ENCODE measurements around the gene NTHL1.

DNA sequence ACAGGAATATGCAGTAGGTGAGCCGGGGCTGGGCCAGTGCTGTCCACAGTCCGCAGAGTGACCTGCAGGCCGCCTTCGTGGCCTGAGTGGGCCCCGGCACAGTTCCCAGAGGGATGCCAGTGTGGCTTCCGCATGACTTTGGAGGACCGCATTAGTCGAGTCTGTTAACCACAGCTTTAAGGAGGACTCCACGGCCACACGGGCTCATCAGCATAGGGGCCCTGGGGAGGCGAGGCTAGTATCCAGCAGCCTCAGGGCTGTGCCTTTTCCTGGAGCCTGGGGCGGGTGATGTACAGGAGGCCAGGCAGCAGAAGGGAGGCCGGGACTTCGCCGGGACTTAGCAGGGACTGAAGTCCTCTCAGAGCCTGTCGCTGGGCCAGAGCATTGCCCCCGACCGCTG is 13.4 kb upstream of the NTHL1 start:
- TF ChIP-seq POLR2A (IDR thresholded peaks at IDR 0.05; ENCODE audit: low read depth, low read length) (no peak), TCF7 (IDR thresholded peaks at IDR 0.05; ENCODE audit: borderline replicate concordance) (no peak), CREB1 (IDR thresholded peaks at IDR 0.05; ENCODE audit: low read depth) (no peak), SREBF1 (IDR thresholded peaks at IDR 0.05; ENCODE audit: low read length) (no peak), NBN (IDR thresholded peaks at IDR 0.05) (no peak), RAD21 (IDR thresholded peaks at IDR 0.05; ENCODE audit: insufficient read depth, low read depth, low read length) (no peak), MTA3 (IDR thresholded peaks at IDR 0.05; ENCODE audit: borderline replicate concordance, low read length) (no peak), RCOR1 (conservative IDR thresholded peaks at IDR 0.05; ENCODE audit: low read depth, low read length) (no peak), ZNF24 (IDR thresholded peaks at IDR 0.05) (no peak)
- TF ChIP-seq, protein P1, sequence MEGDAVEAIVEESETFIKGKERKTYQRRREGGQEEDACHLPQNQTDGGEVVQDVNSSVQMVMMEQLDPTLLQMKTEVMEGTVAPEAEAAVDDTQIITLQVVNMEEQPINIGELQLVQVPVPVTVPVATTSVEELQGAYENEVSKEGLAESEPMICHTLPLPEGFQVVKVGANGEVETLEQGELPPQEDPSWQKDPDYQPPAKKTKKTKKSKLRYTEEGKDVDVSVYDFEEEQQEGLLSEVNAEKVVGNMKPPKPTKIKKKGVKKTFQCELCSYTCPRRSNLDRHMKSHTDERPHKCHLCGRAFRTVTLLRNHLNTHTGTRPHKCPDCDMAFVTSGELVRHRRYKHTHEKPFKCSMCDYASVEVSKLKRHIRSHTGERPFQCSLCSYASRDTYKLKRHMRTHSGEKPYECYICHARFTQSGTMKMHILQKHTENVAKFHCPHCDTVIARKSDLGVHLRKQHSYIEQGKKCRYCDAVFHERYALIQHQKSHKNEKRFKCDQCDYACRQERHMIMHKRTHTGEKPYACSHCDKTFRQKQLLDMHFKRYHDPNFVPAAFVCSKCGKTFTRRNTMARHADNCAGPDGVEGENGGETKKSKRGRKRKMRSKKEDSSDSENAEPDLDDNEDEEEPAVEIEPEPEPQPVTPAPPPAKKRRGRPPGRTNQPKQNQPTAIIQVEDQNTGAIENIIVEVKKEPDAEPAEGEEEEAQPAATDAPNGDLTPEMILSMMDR (IDR thresholded peaks at IDR 0.05 in 2 of 3, conservative IDR thresholded peaks at IDR 0.05 in 1 of 3; ENCODE audit: control insufficient read depth in 2 of 3, extremely low read depth in 1 of 3, insufficient read depth in 1 of 3, low read depth in 3 of 3, low read length in 3 of 3), result no peak
- TF ChIP-seq, protein P2, sequence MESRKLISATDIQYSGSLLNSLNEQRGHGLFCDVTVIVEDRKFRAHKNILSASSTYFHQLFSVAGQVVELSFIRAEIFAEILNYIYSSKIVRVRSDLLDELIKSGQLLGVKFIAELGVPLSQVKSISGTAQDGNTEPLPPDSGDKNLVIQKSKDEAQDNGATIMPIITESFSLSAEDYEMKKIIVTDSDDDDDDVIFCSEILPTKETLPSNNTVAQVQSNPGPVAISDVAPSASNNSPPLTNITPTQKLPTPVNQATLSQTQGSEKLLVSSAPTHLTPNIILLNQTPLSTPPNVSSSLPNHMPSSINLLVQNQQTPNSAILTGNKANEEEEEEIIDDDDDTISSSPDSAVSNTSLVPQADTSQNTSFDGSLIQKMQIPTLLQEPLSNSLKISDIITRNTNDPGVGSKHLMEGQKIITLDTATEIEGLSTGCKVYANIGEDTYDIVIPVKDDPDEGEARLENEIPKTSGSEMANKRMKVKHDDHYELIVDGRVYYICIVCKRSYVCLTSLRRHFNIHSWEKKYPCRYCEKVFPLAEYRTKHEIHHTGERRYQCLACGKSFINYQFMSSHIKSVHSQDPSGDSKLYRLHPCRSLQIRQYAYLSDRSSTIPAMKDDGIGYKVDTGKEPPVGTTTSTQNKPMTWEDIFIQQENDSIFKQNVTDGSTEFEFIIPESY (IDR thresholded peaks at IDR 0.05), result no peak
- TF ChIP-seq, protein P3, sequence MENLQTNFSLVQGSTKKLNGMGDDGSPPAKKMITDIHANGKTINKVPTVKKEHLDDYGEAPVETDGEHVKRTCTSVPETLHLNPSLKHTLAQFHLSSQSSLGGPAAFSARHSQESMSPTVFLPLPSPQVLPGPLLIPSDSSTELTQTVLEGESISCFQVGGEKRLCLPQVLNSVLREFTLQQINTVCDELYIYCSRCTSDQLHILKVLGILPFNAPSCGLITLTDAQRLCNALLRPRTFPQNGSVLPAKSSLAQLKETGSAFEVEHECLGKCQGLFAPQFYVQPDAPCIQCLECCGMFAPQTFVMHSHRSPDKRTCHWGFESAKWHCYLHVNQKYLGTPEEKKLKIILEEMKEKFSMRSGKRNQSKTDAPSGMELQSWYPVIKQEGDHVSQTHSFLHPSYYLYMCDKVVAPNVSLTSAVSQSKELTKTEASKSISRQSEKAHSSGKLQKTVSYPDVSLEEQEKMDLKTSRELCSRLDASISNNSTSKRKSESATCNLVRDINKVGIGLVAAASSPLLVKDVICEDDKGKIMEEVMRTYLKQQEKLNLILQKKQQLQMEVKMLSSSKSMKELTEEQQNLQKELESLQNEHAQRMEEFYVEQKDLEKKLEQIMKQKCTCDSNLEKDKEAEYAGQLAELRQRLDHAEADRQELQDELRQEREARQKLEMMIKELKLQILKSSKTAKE (IDR thresholded peaks at IDR 0.05; ENCODE audit: low read depth, poor library complexity, severe bottlenecking), result no peak
